Measurements from ENCODE around the gene SUN2.

The SUN2 gene

DNA sequence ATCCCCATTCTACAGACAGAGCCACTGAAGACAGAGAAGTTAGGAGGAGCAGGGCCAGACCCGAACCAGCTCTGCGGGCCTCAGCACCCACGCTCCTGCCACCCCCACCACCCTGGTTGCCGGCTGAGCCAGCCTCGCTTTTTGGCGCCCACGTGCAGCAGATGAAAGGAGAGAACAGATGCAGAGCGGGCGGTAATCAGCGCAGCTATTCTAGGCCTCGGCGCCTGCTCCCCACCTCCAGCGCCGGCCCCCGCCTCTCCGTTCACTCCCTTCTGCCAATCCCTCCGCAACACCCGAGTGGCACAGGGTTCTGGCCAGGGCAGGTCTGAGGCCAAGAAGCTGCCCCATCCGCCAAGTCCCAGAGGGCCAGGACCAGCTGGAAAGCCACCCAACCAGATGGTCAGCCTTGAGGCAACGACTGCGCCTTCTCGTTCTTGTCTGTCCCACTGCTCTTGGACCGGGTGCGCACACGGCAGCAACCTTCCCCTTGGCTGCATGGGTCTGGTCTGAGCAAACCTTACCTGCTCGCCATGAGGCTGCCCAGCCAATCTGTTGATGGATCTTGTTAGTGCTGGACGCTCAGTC lies 21.4 kb upstream of the SUN2 start:
- no peak for DNase-seq

DNA sequence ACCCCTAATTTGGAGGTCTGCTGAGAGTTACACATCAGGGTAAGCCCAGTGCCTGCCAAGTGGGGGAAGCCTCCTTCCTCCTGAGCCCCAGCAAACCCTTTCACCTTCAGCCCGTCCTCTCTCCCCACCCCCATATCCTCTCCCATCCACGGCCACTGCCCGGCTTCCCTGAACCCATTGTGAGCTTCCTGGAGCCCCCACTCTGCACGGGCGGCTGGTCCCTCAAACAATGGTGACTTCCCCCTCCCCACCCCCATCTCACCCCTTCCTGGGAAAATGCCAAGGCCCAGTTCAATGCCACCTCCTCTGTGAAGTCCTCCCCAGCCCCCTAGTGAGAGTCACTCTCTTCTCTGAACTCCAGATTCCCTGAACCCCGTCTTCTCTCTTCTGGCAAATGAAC lies 20.3 kb upstream of the SUN2 start:
- DNase-seq = no peak

DNA sequence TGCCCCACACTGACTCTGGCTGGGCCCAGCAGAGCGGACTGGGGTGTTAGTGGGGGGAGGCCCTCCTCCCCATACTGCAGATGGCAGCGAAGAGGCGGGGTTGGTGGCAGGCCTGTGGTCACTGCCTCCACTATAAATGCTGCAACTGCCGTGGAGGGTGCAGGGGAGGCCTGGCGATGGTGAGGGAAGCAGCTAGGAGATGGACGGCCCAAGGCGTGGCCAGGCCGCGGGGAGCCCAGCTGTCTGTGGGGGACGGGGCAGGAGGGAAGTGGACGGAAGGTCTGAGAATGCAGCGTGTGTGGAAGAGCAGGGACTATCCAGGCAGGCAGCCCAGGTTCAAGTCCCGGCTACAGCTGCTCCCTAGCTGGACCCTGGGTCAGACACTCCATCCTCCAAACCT lies 19.9 kb upstream of the SUN2 start:
- no peak for DNase-seq

DNA sequence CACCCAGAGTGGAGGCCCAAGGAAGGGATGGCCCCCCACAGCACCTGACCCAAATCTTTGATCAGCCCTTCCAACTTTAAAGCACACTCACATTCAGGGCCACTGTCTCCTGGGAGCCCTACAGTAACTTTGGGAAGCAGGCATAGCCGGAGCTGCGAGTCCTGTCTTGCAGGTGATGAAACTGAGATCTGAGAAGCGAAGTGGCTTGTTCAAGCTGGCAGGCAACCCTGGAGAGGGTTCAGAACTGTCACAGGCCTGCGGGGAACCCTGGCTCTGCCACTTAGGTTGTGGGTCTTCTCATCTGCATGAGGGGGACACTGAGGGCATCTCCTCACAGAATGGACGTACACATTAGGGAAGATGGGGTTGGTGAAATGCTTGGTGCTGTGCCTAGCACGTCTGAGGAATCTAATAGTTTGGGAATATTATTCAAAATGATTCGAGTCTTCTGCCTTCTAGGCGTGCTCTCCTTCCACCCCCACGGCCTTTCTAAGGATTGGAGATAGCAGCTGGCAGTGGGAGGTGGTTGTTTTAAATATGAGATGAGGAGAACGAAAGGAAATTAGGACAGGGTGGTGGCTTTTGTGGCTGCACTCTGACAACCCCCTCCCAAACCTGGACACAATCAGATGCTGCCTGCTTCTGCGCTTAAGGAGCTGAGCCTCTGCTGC lies 18.8 kb upstream of the SUN2 start:
- no peak for DNase-seq

DNA sequence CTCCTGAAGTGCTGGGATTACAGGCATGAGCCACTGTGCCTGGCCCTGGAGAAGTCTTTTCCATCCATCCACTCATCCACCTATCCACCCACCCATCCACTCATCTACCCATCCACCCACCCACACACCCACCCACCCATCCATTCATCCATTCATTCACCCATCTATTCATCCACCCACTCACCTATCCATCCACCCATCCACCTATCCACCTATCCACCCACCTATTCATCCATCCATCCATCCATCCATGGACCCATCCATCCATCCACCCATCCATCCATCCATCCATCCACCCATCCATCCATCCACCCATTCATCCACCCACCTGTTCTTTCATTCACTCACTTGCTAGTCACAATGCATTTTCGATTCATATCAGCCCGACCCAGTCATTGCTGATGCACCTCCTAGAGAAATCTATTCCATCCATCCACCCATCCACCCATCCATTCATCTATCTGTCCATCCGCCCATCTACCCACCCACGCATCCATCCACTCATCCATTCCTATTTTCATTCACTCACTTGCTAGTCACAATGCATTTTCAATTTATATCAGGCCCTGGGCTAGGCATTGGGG lies 17.7 kb upstream of the SUN2 start:
- no peak for DNase-seq

DNA sequence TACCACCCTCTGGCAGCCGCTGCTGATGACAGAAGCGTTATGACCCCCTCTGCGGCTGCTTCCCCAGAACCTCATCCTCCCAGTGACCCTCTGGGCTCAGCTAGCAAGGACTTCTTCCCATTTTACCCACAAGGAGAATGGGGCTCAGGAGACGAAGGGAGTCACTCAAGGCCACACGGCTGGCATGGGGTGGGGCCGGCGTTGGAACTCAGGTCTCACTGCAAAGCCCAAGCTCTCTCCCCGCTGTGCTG lies 16.8 kb upstream of the SUN2 start:
- no peak for DNase-seq

DNA sequence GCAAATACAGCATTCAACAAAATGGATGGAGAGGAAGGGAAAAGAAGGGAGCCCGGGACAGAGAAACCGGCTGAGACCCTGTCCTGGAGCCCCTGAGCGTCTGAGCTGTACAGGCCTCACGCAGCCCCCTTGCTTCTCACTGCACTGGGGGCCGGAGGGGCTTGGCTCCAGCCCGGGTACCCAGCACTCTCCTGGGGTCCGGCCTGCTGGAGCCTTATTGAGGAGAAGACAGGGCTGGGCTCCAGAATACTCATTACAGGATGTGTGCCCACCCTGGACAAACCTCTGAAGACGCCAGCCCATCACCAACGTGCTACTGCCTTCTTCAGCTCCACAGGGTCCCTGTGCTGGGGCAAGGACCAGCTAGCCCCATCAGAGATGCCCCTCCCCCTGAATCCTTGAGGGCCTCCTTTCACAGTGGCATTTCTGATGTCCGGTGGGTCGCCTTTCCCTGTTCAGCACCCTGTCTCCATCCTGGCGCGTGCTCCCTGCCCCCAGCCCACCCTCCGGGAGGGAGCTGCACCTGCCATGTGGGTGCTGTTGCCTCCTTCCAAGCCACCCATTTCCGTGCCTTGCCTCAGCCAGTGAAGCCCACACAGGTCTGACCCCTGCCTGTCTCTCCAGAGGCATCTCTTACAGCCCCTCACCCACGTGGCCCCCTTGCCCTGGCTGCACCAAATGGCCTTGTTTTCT lies 14.6 kb upstream of the SUN2 start:
- DNase-seq = no peak

DNA sequence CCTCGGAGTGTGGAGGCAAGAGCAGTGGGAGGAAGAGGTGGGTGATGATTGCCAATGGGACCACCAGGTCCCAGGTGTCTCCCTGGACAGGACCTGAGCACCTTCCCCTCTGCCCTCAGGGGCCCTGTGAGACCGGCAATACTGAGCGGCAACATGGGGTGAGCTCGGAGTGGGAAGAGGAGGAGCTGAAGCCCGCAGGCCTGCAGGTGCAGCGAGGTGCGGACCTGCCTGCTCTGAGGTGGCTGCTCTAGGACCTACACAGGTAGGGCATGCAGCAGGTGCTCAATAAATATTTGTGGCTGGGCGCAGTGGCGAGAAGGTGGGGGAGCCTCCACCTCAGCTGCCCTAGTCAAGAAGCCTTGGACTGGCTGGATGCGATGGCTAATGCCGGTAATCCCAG lies 12.2 kb upstream of the SUN2 start:
- DNase-seq = no peak

DNA sequence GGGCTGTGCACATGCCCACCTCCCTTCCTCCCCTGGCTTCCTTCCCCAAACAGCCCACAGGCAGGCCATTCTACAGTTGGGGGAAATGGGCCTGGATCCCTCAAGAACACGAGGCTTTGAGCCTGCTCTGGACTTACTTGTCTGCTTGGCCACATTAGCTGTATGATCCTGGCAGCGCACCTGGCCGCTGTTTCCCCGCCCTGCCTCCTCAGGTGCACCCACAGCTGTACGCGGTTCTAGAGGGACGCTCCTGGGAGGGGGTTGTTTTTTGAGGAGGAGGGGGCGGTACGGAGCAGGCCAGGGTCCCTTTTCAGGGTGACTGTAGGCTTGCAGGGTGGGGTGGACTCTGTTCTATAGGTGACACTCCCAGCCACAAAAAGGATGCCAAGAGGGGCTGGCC lies 11.5 kb upstream of the SUN2 start:
- DNase-seq = no peak

DNA sequence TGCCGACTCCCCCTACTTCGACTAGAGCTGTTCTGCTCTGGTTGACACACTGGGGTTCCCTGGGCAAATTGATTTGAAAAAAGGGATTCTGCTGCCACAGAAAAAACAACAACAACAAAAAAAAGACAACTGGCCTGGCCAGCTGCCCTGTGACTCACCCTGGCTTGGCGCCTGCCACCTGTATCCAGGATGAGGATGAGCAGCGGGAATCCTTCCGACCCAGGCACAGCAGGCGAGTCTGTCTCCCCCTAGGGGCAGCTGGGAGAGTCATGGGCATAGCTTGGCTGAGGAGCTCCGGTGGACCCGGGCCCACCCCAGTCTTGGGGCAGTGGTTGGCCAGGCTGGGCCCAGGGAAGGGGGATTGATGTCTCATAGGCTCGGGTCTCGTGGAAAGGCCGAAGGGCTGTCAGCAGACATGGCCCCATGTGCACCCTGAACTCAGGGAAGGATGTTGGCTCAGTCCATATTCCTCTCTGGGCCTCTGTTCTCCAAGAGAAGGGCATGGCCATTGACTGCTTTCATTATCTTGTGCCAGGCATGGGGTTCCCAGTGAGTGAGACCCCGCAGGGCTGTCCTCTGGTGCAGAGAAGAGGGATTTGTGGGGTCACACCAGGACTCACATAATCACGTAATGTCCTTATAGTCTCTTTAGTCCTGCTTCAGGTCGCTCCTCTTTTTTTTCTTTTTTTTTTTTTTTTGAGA lies 10.4 kb upstream of the SUN2 start:
- DNase-seq = peak; percentile 60

DNA sequence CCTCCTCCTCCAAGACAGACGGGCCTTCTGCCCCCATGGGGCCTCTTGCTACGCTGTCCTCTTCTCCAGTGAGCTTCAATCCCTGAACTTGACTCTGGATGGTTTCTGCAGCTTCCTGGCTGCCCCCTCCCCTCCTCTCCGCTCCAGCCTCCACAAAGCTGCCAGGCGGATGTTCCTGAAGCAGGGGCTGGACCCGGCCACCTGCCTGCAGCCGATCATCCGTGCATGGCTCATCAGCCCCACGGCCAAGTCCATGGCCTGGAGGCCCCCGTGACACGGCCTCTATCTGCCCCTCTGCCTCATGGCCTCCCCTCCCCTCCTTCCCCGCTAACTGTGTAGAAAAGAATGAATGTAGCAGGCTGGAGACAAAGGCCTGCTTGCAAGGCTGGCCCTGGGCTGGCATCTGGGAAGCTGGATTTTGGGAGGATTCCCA lies 6.8 kb upstream of the SUN2 start:
- DNase-seq = no peak

DNA sequence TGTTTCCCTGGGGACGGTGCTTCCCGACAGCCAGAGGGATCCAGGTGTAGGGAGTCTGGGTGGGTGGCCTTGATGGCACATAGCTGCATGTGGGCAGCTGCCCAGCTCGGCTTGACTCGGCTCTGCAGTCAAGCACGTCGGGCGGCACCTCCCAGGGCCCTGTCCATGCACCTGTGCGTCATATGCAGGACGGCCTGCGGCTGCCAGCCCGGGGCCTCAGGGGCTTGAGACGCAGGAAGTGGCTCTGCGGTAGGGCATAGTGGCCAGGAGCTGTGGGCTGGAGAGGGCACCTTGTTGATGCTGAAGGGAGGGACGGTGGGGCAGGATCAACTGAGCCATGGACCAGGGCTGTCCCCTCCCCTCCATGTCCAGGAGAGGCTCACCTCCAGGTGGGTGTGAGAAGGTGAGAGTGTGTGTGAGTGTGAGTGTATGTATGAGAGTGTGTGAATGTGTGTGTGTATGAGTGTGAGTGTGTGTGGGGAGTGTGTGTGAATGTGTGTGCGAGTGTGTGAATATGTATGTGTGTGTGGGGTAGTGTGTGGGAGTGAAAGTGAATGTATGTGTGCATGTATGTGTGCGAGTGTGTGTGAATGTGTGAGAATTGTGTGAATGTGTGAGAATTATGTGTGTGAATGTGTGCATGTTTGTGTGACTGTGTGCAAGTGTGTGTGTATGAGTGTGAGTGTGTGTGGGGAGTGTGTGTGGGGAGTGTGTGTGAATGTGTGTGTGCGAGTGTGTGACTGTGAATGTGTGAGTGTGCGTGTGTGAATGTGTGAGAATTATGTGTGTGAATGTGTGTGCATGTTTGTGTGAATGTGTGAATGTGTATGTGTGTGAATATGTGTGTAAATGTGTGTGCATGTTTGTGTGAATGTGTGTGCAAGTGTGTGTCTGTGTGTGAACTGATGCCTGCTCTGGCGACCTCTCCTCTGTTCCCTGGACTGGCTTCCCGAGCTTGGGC lies 5.7 kb upstream of the SUN2 start:
- DNase-seq = no peak

DNA sequence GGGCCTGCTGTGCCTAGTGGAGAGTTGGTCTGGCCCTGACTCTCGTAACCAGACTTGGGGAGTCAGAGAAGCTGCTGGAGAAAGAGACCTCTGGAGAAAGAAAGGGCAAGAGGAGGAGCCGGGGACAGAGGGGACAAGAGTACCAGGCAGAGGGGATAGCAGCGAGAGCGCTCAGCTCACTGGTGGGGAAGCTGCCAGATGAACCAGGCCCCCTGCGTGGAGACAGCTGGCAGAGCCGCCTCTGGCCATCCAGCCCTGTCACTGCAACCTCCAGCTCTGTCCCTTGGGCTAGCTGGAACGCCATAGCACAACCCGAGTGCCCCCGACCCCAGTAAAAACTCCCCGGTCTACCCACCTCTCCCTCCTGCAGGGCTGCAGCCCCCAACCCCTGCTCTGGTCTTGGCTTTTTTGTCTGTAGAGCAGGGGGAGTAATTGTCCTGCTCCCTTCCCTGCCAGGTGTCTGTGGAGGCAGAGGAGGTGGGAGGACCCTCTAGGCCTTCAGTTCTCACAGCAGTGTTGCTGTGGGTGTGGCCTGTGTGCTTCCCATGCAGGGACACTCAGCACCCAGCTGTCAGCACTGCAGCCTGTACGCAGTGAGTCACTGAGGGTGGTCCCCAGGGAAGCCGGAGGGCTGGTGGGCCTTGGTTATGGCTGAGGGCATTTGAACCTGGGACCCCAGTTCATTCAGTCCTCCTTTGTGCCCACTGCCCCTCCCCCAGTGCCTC lies 4.8 kb upstream of the SUN2 start:
- no peak for DNase-seq

DNA sequence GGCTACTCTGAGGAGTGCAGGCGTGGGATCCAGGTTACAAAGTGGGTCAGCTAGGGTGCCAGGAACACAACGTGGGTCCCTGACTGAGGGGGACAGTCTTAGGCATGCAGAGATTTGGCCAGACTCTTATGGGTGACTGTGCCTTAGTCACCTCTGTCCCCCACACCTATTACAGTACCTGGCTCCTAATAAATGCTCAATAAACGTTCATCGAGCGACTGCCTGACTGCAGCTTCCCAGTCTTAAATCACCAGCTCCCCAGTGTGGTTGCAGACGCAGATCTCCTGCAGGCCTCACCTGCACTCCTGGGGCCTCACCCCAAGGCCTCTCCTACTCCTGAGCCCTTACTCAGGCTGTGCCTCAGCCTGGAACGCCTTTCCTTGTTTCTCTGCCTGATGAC lies 3.2 kb upstream of the SUN2 start:
- DNase-seq = no peak

DNA sequence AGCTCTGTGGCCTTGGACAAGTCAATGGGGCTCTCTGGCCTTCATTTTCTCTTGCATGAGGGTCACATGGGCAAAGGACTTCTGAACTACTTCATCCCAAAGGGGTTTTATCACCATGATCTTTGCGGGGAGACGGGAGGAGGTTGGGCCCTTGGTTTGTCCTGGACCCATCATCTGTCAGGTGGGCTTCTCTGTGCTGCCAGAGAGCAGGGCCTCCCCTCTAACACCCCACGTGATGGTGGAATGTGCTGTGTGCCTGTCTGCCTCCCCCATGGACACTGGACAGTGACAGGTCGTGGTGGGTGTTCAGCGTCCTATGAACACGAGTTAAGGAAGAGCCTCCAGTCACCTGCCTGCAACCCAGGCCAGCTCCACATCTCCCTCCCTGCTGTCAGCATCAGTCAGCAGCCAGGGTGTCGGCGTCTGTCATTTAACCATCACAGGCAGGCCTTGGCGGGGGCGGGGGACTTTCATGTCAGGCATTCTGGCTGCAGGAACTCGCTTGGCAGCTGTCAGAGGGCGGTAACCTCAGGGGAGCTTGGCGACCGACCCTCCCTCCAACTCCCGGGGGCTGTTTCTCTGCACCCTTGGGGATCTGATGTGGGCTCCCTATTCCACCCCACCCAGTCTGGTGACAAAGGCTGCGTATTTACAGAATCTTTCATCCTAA lies 2.6 kb upstream of the SUN2 start:
- DNase-seq = peak; percentile 61

DNA sequence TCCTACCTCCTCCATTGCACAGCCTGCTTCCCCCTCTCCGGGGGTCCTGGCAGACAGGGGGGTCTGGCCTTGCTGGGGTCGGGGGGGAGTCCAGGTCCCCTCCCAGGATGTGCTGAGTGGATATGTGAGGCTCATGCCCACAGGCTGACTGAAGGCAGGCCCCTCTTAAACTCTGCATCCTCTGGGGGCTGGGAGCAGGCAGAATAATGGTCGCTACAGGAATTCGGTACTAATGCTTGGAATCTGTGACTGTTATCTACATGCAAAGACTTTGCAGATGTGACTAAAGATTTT lies 1.6 kb upstream of the SUN2 start:
- DNase-seq = no peak

DNA sequence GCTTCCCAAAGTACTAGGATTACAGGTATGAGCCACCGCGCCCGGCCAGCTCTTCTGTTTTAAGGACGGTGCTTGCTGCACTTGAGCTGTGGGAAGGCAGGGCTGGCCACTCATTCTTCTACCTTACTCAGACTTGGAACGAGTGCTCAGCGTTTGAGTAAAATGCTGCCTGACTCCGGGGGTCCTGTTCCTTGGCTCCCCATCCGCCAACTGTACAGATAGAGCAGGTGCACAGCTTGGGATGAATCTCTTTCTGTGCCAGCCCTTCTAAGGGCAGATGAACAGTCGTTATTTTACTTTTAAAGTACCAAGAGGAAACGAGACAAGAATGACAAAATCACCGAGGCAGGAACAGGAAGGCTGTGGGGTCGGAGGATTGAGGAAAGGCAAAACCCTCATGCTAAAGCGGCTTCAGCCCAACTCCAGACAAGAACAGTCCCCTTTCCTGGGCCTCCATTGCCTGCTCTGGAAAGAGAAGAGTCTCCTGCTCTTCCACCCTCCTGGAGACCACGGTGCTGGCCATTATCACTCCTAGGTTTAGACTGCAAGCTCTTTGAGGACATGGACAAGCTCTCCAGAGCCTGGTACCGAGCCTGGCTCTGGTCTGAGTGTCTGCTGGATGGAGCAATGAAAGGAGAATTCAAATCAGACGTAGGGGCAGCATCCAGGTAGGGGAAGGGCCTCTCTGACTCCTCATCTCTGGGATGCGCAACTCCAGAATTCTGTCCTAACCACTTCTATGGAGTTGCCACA lies 1.1 kb upstream of the SUN2 start:
- no peak for DNase-seq

DNA sequence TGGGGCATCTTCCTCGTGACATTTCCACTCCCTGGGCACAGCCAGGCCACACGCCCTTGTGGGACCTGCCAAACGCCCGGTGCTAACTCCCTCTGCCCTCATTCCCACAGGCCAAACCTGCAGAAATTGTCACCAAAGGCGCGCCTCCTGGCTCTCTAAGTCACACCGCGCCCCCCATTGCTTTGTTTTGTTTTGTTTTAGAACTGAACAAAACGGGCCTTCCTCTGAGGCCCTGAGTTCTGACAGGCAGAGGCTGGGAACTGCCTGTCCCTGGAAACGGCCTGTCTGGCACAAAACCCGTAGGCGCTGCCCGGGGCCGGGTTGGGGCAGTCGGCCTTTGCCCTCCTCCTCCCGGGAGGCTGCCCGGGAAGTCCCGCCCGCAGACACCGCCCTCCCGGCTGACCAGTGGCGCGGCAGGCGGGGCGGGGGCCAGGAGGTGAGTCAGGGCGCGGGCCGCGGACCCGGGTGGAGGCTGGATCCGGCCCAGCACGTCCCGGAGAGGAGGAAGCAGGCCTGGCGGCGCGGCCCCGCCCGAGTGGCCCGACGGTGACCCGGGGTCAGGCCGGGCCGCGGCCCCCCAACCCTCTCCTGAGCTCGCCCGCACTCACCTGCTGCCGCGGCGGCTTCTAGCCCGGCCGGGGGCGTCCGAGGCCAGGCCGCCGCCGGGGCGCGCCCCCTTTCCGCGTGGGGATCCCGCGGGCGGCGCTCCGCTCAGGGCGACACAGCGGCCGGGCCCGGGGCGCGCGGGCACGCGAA lies 465 bp downstream of the SUN2 start:
- DNase-seq = peak; percentile 54

DNA sequence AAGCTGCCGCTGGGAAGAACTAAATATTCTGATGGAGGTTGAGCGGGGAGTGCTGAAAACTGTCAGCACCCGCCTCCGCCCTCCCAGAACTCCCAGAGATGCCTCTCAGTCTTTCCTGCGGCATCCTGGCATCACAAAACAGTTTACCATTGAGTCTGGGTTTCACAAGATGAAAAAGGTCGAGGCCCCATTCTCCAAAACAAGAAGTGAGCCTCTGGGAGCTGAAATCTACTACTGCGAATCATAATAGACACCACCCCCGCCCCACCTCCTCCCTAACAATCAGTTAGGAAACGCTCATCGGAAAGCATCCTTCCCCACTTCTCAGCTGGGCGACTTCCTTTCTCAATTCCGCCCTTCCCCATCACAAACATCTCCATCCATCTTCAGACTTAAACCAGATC lies 1.0 kb downstream of the SUN2 start:
- peak; percentile 42 for DNase-seq

Data from CD4-positive, alpha-beta T cell treated with Interleukin-12 subunit alpha and Interleukin-12 subunit beta, for 1 hour (primary cell).